ENCODE measurements around the gene SLC17A7. TPM values are rescaled to one million over a fixed set of nuclear protein-coding genes. Genes with fewer than 3 reads are reported as not detected.
"Not testable (repeated sequence)": the region's sequence is repeated elsewhere in the genome, so short reads cannot be mapped to it uniquely, and the experiment has no call there.

Gene SLC17A7
- polyA plus RNA-seq, 10 donors = 0.45 to 2.0 (median 1.1) TPM

GRCh38 chr19:49472936-49473335 lies 31.6 kb upstream of the SLC17A7 start:
- DNase-seq = no peak

DNA sequence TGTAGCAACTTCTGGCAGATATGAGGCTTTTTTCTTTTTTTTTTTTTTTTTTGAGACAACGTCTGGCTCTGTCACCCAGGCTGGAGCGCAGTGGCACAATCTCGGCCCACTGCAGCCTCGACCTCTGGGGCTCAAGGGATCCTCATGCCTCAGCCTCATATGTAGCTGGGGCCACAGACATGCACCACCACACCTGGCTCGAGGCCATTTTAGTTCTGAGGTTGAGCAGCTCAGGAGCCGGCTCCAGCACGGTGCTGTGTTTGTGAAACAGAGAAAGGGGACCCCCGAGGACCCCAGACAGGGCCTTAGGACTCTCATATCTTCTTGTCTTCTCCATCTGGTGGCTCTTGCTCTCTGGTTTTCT lies 29.3 kb upstream of the SLC17A7 start:
- DNase-seq = no peak

DNA sequence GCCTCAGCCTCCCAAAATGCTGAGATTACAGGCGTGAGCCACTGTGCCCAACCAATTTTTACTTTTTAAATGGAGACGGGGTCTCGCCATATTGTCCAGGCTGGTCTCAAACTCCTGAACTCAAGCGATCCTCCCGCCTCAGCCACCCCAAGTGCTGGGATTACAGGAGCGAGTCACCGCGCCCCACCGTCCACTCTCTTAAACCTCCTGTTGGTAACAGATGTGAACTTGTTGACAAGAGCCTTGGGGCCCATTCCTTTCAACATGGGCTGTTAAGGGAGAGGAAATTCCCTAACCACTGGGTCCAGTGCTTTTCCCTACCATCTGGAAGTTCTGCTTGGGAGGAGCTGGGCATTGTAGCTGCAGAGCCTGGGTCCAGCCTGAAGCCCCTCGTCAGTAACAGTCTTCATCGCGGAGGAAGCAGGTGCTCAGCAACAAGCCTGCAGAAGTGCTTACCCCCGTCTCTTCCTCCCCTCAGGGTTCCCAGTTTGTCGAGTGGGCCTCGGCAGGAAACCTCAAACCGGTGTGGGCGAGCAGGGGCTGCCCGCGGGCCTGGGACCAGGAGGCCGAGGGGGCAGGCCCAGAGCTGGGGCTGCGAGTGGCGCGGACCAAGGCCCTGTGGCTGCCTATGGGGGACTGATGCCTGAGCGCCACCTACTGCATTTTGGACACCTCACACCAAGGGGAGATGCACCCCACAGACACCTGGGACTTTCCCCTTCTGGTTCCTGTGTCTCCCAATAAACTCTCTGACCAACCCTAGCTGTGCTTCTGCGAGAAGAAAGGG lies 28.7 kb upstream of the SLC17A7 start:
- no peak for DNase-seq

DNA sequence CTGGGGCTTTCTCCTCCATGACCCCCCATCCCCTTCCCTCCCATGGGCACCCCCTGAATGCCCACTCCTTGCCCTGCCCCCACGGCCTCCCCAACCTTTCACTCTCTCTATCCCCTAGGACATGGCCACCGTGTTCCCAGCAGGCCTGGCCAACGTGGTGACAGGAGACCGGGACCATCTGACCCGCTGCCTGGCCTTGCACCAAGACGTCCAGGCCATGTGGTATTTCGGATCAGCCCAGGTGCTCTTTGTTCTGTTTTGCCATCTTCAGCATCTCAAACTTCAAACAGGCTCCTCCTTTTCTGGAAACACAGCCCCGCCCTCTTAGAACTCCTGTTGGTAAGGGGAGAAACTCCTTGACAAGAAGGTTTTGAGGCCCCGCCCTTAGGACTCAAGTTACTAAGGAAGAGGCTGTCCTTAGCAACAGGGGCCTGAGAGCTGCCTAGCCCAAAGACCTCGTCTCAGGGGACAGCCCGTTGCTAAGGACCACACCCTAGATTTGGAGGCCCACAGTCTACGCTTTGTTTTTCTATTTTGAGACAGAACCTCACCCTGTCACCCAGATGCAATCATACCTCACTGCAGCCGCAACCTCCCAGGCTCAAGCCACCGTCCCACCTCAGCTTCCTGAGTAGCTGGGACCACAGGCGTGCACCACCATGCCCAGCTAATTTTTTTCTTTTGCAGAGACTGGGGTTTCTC lies 27.6 kb upstream of the SLC17A7 start:
- DNase-seq = peak; percentile 67 to 94 (median 87)

DNA sequence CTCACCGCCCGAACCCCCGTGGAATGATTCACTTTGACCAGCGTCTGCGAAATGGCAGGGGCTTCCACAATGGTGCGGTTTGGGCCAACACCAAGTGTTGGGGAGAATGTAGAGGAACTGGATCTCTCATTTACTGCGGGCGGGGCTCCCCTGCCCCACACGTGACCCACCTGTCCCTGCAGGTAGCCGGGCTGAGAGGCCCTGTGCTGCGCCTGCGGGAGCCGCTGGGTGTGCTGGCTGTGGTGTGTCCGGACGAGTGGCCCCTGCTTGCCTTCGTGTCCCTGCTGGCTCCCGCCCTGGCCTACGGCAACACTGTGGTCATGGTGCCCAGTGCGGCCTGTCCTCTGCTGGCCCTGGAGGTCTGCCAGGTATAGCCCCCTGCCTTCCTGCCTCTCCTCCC lies 26.9 kb upstream of the SLC17A7 start:
- DNase-seq = no peak

GRCh38 chr19:49465371-49465770 lies 24.0 kb upstream of the SLC17A7 start:
- DNase-seq = no peak

DNA sequence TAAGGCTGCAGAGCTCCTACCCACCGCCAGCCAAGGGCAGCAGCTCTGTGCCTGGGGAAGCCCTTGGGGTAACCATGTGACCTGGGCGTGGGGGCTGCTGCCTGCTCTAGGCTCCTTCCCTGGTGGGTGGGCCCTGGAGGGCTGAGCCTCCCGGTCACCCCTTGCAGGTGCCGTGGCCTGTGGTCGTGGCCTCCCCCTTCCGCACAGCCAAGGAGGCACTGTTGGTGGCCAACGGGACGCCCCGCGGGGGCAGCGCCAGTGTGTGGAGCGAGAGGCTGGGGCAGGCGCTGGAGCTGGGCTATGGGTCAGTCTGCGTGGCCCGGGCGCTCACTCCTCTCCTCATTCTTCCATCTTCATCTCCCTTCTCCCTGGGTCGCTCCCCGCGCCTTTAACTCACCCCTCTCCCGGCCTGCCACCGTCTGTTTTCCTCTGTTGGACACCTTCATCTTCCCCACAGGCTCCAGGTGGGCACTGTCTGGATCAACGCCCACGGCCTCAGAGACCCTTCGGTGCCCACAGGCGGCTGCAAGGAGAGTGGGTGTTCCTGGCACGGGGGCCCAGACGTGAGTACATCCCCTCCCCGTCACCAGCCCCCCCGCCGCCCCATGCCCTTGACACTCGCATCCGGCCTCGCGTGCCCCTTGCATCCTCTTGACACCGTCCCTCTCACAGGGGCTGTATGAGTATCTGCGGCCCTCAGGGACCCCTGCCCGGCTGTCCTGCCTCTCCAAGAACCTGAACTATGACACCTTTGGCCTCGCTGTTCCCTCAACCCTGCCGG lies 22.8 kb upstream of the SLC17A7 start:
- DNase-seq = no peak

GRCh38 chr19:49462492-49462891 lies 21.2 kb upstream of the SLC17A7 start:
- no peak for DNase-seq

DNA sequence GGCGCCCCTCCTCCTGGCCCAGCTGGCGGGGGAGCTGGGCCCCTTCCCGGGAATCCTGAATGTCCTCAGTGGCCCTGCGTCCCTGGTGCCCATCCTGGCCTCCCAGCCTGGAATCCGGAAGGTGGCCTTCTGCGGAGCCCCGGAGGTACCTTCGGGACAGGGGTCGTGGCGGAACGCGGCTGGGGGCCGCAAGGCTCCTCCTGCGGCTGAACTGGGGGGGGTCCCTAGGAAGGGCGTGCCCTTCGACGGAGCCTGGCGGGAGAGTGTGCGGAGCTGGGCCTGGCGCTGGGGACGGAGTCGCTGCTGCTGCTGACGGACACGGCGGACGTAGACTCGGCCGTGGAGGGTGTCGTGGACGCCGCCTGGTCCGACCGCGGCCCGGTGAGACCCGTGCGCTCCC lies 20.3 kb upstream of the SLC17A7 start:
- DNase-seq = no peak

- not testable (repeated sequence) for DNase-seq
Observed at GRCh38 chr19:49461130-49461529, 19.8 kb upstream of the SLC17A7 start.

- DNase-seq = no peak
Observed at GRCh38 chr19:49459388-49459787, 18.1 kb upstream of the SLC17A7 start.

GRCh38 chr19:49458567-49458903 lies 17.2 kb upstream of the SLC17A7 start:
- DNase-seq = no peak

DNA sequence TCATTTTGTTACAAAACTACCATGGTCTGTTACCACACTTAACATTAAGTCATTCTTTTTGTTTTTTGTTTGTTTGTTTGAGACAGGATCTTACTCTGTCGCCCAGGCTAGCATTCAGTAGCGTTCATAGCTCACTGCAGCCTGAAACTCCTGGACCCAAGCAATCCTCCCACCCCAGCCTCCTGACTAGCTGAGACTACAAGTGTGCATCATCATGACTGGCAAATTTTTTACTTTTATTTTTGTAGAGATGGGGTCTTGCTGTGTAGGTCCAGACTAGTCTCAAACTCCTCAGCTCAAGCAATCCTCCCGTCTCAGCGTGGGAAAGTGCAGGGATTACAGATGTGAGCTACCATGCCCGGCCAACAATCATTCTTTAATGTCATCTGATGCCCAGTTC lies 15.0 kb upstream of the SLC17A7 start:
- peak in 1 of 3 donors; percentile 71 for DNase-seq

DNA sequence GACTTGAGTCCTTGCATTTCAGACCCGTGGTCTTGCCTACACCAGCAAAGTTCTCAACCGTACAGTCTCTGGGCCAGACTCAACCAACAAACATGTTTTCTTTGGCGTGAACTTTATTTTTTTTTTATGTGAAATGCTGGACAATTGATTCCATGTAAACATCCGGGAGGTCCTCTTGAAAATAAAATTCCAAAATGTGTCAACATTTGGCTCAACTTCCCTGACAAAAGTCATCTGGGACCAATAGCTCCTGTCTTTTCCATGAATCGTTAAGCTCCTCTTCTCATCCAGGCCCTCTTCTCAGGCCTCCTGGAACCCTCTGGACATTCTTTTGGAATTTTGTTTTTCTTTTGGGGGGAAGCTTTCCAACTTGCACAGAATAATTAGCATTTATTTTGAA lies 14.4 kb upstream of the SLC17A7 start:
- DNase-seq = peak in 2 of 3 donors; percentile 77 to 92

DNA sequence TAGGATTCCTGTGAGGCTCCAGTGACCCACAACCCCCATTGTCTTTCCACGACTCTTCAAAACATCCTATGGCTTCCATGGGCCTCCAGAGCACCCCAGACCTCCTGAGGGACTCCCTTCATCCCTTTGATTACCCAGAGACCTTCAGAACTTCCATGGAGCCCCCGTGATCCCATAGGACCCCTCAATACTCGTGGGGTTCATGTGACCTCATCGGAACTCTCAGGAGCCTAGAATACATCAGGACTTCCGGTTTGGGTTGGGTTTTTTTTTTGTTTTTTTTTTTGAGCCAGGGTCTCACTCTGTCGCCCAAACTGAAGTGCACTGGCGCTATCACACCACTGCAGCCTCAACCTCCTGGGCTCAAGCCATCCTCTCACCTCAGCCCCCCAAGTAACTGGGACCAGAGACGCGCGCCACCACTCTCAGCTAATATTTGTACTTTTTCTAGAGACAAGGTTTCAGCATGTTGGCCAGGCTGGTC lies 12.5 kb upstream of the SLC17A7 start:
- DNase-seq = no peak

DNA sequence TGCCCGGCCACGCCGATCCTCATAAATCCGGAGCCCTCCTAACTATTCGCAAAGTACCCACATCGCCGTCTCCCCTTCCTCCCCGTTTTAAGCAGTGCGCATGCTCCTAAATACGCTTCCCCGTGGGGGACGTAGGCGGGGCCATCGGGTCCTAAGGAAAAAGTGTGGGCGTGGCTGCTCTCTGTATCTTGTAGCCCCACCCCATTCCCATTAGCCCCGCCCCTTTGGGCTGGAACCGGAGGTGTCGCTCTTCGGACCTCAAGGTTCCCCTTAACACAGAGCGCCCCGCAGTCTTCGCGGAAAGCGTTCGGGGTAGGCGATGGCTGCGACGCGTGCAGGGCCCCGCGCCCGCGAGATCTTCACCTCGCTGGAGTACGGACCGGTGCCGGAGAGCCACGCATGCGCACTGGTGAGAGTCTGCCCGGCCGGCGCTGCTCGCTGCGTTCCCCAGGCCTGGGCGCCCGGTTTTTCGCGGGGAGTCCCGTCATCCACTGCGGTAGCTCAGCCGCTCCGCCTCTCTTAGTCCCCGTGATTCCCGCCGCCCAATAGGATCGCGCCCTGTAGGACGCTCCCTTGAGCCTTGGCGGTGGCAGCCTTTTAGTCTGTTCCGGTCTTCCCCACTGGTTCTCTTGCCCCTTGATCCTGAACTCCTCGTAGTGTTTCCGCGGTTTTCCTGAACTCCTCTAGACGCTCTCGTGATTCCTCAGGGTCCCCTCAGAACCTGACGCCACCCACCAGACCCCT lies 11.9 kb upstream of the SLC17A7 start, which contains the start of gene ALDH16A1:
TSS of gene ALDH16A1 (plus strand) at position 213 of the 744 bp plus-strand sequence. CDS start at position 320, 107 bp downstream.
- peak; percentile 98 to 99 (median 98) for DNase-seq

GRCh38 chr19:49451430-49452181 lies 10.3 kb upstream of the SLC17A7 start, which contains the start of gene PIH1D1:
PIH1D1 (minus strand) TSS chr19:49451814; CDS start chr19:49451574, 240 bp downstream.
- DNase-seq = peak; percentile 97 to 99 (median 98)

- no peak for DNase-seq
Observed at GRCh38 chr19:49450405-49450804, 9.1 kb upstream of the SLC17A7 start.

- no peak for DNase-seq
Observed at GRCh38 chr19:49448432-49448786, 7.1 kb upstream of the SLC17A7 start.

DNA sequence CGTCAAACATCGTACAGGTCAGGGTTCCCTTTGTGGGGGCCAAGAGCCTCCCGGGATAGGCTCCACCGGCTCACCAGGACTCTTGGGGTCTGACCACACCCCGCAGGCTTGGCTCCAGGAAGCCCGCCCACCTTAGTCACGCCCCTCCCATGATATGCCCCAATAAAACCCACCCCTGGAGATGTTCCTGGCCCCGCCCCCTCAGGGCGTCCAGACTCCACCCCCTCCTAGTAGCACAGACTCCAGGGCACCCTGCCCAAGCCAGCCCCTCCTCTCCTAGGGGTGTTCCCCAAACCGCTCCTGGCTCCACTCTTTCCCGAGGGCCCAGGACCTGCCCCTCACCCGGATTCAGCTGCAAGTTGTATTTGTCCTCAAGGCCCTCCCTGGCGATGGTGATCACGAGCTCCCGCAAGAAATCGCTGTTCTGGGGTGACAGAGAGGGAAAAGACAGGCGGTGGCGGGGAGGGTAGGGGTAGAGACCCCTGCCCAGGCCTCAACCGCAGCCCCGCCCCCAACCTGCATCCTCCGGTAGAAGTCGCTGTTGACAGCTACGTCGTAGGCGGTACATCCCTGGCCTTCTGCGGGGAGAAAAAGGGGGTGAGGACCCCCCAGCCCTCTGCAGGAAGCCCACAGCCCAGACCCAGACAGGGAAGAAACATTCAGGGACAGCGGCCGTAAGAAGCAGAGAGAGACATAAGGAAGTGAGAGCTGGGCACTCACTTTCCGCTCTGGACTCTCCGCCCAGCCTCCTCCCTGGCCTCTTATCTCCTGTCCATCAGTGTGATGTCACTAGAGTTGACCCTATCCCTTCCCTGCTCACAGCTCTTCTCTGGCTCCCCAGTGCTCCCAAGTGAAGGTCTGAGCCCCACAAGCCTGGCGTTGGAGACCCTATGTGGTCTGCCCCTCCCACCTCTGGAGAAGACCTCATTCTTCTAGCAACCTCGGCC lies 6.4 kb upstream of the SLC17A7 start:
- no peak for DNase-seq

All from muscle of back (tissue), 11 donors.